ENCODE results near the gene DBH.

The DBH gene

GRCh38 chr9:133645021-133645765, 9.0 kb downstream of the DBH start:
- no peak for DNase-seq

GRCh38 chr9:133647148-133647547, 11.0 kb downstream of the DBH start:
- no peak for DNase-seq

DNA sequence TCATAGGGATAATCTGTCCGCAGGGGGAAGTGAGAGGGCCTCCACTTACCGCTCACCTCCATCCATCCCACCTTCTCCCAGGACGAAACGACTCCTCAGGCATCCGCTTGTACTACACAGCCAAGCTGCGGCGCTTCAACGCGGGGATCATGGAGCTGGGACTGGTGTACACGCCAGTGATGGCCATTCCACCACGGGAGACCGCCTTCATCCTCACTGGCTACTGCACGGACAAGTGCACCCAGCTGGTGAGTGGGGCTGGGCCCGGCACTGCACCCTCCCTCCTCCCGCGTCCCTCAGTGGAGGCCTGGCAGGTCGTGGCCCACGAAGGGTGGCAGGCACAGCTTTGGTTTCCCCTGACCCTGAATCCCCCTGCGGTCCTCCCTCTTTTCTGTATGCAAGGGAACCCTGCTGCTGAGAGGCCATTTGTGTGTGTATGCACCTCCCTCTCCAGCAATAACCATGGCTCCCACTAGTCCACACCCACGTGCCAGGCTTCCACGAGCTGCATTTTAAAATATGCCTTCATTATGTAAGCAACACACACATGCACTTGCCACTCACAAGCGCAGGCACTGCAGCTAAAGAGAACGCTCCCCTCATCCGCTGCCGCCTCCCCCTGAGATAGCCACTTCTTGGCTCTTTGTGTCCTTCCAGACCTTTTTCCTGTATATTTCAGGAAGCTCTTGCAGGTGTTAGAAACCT, 11.8 kb downstream of the DBH start:
- no peak for DNase-seq

DNA sequence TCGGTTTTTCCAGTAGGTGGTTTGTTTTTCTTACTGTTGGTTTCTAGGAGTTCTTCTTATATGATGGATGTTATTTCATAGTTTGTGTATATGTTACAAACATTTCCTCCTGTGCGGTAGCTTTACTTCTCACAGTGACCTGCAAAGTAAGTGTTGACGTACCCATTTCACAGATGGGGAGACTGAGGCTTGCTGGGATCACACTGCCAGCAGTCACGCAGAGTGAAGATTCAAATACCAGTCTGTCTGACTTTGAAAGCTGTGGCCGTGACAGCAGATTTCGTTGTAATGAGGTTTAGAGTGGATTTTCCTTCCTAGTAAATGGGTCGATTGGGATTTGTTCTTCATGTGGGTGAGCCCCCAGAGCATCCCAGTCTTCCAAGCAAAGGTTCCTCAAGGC, 13.0 kb downstream of the DBH start:
- DNase-seq: no peak

GRCh38 chr9:133650026-133650425, 13.9 kb downstream of the DBH start:
- no peak for DNase-seq

DNA sequence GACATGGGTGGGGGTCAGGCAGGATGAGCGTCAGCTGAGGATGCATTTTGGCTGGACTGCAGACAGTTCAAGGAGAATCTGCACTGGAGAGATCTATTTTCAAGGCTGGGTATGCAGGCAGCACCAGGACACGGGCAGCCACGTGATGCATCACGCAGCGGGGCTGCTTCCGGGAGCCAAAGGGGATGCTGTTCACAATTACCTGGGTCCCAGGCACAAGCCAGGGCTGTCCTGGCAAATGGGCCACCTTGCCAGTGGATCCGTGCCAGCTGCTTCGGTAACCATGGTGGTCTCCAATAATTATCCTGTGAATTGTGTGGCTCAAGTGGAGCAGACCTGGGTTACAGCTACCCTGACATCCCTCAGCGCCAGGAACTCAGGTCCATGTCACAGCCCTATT, 17.5 kb downstream of the DBH start:
- no peak for DNase-seq

GRCh38 chr9:133654736-133655657, 18.8 kb downstream of the DBH start:
- DNase-seq: no peak

DNA sequence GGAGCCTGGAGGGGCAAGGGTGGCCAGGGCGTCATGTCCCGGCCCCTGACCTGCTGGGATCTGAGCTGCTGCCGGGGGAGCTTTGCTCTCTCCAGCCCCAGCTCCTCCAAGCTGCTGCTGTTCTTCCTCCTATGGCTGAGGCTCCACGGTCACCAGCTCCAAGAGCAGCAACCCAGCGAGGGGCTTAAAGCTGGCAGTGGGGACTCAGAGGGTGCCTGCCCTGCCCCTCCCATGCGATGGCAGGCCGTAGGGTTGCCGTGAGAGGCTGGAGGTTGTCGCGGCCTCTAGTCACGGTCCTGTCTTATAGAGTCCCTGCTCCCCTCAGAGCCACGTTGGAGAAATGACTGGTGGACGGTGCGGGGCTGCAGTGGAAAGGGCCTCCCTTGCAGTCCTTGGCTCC, 19.5 kb downstream of the DBH start:
- DNase-seq: no peak

DNA sequence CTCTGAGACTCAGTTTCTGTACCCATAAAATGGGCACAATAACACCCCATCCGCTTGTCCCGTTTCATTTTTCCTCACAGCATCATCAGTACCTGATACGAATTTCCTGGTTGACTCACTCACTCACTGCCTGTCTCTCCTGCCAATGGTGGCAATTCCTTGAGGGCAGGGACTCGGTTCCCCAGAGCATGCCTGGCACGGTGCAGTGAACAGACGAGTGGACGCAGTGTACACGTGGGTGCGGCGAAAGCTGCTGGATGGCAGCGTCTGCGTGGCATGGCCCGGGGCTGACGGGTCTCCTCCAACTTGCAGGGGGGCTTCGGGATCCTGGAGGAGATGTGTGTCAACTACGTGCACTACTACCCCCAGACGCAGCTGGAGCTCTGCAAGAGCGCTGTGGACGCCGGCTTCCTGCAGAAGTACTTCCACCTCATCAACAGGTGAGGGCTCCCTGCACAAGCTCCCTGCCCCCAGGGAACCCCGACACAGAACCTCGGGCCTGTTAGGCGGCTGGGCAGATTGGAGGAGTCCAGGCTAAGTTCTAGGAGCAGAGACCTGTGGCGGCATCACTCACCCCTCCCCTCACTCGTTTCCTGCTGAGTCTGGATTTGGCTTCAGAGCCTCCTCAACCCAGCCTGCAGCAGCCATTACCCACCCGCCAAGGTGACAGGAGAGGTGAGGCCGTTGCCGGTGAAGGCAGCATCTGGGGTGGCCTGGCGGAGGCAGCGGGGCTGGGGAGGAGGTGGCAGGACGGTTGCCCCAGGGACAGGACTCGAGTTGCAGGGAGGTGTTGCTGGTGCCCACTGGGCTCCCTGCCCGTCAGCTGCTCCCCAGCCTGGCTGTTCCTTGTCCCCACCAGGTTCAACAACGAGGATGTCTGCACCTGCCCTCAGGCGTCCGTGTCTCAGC, 20.3 kb downstream of the DBH start:
- peak; percentile 8 to 24 for DNase-seq

DNA sequence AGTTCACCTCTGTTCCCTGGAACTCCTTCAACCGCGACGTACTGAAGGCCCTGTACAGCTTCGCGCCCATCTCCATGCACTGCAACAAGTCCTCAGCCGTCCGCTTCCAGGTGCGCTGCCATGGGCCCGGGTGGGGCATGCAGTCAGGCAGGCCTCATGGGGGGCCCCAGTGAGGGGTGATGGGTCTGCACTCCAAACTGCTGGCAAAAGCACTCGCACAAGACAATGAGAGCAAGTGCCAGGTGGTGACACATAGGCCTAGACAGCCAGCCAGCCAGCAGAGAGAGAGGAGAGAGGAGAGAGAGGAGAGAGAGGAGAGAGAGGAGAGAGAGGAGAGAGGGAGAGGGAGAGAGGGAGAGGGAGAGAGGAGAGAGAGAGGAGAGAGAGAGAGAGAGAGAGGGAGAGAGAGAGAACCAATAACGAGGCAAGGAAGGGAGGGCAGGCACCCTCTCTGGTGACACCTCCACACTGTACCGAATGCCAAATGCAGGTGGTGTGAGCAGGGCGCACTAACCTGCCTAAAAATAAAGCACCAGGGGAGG, 21.0 kb downstream of the DBH start:
- DNase-seq: no peak

GRCh38 chr9:133658442-133659431, 22.6 kb downstream of the DBH start:
- DNase-seq: peak; percentile 26 to 29

DNA sequence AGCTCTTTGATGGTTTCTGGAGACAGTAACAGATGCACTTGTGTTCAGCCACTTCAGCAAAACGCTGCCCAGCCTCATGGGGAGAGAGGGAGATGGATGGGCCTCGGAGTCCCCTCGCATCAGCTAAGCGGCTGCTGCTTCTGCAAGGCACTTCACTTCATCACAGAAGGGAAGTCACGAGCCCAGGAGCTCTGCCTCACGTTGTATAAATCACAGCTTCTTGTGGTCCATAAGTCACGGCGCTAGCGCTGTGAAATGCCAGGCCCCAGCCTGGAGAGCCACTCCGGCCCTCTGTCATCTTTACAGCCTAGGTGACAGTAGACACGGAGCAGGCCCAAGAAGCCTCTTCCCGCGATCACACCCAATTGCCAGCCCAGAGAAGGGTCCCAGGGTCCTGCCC, 23.4 kb downstream of the DBH start:
- no peak for DNase-seq

- no peak for DNase-seq
These were observed 25.8 kb downstream of the DBH start for GRCh38 chr9:133661846-133662540.

- no peak for DNase-seq
These were observed 28.2 kb downstream of the DBH start for GRCh38 chr9:133664173-133665050.

DNA sequence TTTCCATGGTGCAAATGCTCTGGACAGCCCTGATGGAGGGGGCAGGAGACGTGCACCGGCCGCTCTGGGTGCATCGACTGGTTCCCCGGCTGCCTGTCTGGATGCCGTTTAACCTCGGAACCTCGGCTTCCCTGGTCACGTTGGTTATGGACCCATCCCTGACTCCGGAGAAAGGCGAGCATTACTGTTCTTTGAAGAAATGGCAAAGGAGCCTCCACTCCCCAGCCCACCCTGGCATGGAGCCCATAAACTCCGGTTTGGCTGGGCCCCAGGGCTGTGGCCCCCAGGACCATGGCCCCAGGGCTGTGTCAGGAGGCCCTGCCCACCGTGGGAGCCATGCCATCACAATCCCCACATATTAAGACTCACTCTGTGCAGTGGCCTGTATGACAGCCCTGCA, 28.9 kb downstream of the DBH start:
- DNase-seq: no peak

DNA sequence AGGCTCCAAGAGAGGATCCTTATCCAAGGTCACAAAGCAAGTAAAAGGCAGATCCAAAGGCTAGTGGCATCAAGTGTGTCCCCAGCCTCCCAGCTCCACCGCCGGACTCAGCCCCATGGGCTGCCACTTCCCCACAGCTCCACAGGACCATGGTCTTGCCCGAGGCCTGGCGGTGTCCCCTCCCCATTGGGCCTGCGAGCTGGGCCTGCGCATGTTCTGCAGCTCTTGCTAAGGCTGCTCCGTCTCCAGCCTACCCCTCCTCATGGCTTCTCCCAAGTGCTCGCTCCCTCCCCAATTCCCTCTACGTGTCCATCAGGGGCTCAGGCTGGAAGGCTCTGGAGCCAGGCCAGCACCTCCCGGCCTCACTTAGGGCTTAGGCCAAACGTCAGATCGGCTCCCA, 29.4 kb downstream of the DBH start:
- no peak for DNase-seq

GRCh38 chr9:133666387-133666786, 30.2 kb downstream of the DBH start:
- DNase-seq: no peak

DNA sequence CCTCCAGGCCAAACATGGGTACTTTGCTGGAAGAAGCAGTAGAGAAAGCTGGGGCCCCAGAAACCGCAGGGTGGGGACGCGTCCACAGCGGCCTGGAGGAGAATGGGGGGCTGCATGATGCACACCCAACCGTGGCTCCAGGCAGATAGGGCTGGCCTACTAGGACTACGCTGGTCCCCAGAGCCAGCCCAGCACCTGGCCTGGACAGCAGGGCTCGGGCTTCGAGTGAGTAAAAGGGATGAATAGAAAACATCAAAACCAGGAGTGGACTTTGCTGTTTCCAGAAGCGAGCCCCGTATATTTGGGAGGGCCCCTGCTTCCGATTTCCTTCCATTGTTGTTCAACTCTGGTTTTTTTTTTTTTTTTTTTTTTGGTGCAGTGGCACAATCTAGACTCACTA, 30.7 kb downstream of the DBH start:
- DNase-seq: no peak

Measured in activated CD4-positive, alpha-beta T cell treated with anti-CD3 and anti-CD28 coated beads, Interleukin-2, amount 50 U/mL, for 48 hours (primary cell).